Measurements from ENCODE around the gene TJAP1. TPM values are rescaled to one million over a fixed set of nuclear protein-coding genes. Genes with fewer than 3 reads are reported as not detected.

TJAP1 gene
- total and polyA plus RNA-seq, 2 donors (not counting 3 experiments of a cell fraction or from before 2014, with no cell fraction given) = 28.4 to 31.8 TPM

GRCh38 chr6:43490523-43490939 is 13.2 kb downstream of the TJAP1 start:
- intact Hi-C loops (cut with micrococcal nuclease) = no loop called here
- peaks cover 12% of the 10 kb centered on the region for H3K4me1 ChIP-seq (ENCODE audit: control insufficient read depth, extremely low read depth, insufficient read depth, low read length)
- FAIRE-seq (no peak), DNase-seq (ENCODE audit: low read depth, low spot score) (no peak)
- TF ChIP-seq POLR2AphosphoS5 (IDR thresholded peaks at IDR 0.05; ENCODE audit: insufficient read depth, low read depth, low read length) (no peak), POLR2A (IDR thresholded peaks at IDR 0.05; ENCODE audit: low read depth, low read length) (no peak), MYC (IDR thresholded peaks at IDR 0.05; ENCODE audit: low read depth, low read length) (no peak), GATA2 (IDR thresholded peaks at IDR 0.05; ENCODE audit: insufficient read depth, insufficient read length, low read depth, low read length) (no peak), EZH2 (IDR thresholded peaks at IDR 0.05; ENCODE audit: borderline replicate concordance, low read depth, low read length, severe bottlenecking) (no peak), JUN (IDR thresholded peaks at IDR 0.05; ENCODE audit: borderline replicate concordance, insufficient read depth, insufficient read length, low read depth) (no peak), MAX (IDR thresholded peaks at IDR 0.05; ENCODE audit: insufficient read depth, insufficient read length) (no peak), CTCF (IDR thresholded peaks at IDR 0.05; ENCODE audit: extremely low read depth in 1 of 2, insufficient read depth in 1 of 2, low read depth in 1 of 2, low read length in 2 of 2) (no peak), FOS (IDR thresholded peaks at IDR 0.05; ENCODE audit: borderline replicate concordance, insufficient read depth, low read length) (no peak)
- no peak overlapping the region for H3K4me2 ChIP-seq (ENCODE audit: insufficient read depth, low read length)
- H3K4me3 ChIP-seq (replicated peaks in 1 of 3; ENCODE audit: insufficient read depth in 1 of 3, low read depth in 1 of 3, low read length in 3 of 3) = no peak overlapping the region
- H3K27me3 ChIP-seq (ENCODE audit: control insufficient read depth in 2 of 2, insufficient read depth in 2 of 2, low read length in 2 of 2) = no peaks in the 10 kb centered on the region
- dilution Hi-C loops (cut with MboI; ENCODE audit: extremely low pct_ligation_motif_present, low sequenced_read_pairs) = no loop called here
- H4K20me1 ChIP-seq (replicated peaks; ENCODE audit: control insufficient read depth, extremely low read depth, insufficient read depth, low read length) = no peaks in the 10 kb centered on the region
- no peaks in the 10 kb centered on the region for H3K79me2 ChIP-seq (ENCODE audit: control insufficient read depth, insufficient read depth, low read length)
- H2AFZ ChIP-seq (ENCODE audit: low read depth, low read length) = no peak overlapping the region
- BruUV-seq (replicated peaks) = no TSS peak
- H3K9me3 ChIP-seq (replicated peaks; ENCODE audit: control insufficient read depth, insufficient read depth, low read length) = no peaks in the 10 kb centered on the region
- no peak overlapping the region for H3K27ac ChIP-seq (ENCODE audit: insufficient read depth, low read depth, low read length)
- H3K36me3 ChIP-seq (ENCODE audit: control insufficient read depth in 2 of 2, extremely low read depth in 1 of 2, insufficient read depth in 2 of 2, low read length in 2 of 2) = peaks cover 0 to 5% of the 10 kb centered on the region in 2 experiments
- no peak overlapping the region for H3K9ac ChIP-seq (replicated peaks; ENCODE audit: extremely low read depth, insufficient read depth, low read length)
- no peaks in the 10 kb centered on the region for H3K9me1 ChIP-seq (replicated peaks; ENCODE audit: control insufficient read depth, extremely low read depth, insufficient read depth, low read length)
- ChIA-PET CTCF (interaction anchor here (0.7 to 5.5 kb wide), 3 partner anchors 16 to 262 kb away, joined by 3 to 21 read pairs (median 3); partner anchors contain the start of gene DNPH1), POLR2A (no interaction called here)
